Neural progenitor cell (in vitro differentiated cells): ENCODE results near the gene ANO1. TPM values are rescaled to one million over a fixed set of nuclear protein-coding genes. Genes with fewer than 3 reads are reported as not detected.

Experiments used
- DNase-seq: peaks from one replicate; pipeline ENCODE4 v3.0.0-alpha.2; 2016; ENCODE audit warnings: low spot score
- H2AFZ ChIP-seq: fragments of 200-600 bp; sonication (generic); replicated peaks from 2 replicates; pipeline ENCODE4 v1.6.1; 2016; ENCODE audit warnings: antibody characterized with exemption
- H3F3A ChIP-seq: fragments of 200-600 bp; sonication (generic); 2 replicates; pipeline ENCODE4 v1.6.1; 2016; ENCODE audit warnings: antibody characterized with exemption, low read depth
- H3K27ac ChIP-seq: fragments of 200-600 bp; sonication (generic); 2 replicates; pipeline ENCODE4 v1.5.1; 2016; ENCODE audit warnings: mild to moderate bottlenecking
- H3K27me3 ChIP-seq: fragments of 200-600 bp; sonication (generic); 2 replicates; pipeline ENCODE4 v1.6.1; 2016; ENCODE audit warnings: mild to moderate bottlenecking, moderate library complexity
- H3K36me3 ChIP-seq: fragments of 200-600 bp; sonication (generic); 2 replicates; pipeline ENCODE4 v1.5.1; 2016
- H3K4me1 ChIP-seq: fragments of 200-600 bp; sonication (generic); 2 replicates; pipeline ENCODE4 v1.6.1; 2016; ENCODE audit warnings: mixed run types
- H3K4me2 ChIP-seq: fragments of 200-600 bp; sonication (generic); 2 replicates; pipeline ENCODE4 v1.6.1; 2016
- H3K4me3 ChIP-seq: fragments of 200-600 bp; sonication (generic); 2 replicates; pipeline ENCODE4 v1.5.1; 2016
- H3K79me2 ChIP-seq: fragments of 200-600 bp; sonication (generic); 2 replicates; pipeline ENCODE4 v1.6.1; 2016; ENCODE audit warnings: low read depth
- H3K9ac ChIP-seq: fragments of 200-600 bp; sonication (generic); 2 replicates; pipeline ENCODE4 v1.6.1; 2016
- H3K9me3 ChIP-seq: fragments of 200-600 bp; sonication (generic); 2 replicates; pipeline ENCODE4 v1.5.1; 2016; ENCODE audit warnings: low read depth
- H4K20me1 ChIP-seq: fragments of 200-600 bp; sonication (generic); 2 replicates; pipeline ENCODE4 v1.6.1; 2016; ENCODE audit warnings: low read depth
- H3K27ac Mint-ChIP-seq: 3 replicates; pipeline ENCODE4 v1.8.0; 2021; ENCODE audit warnings: mixed read lengths
- H3K27me3 Mint-ChIP-seq: 2 replicates; pipeline ENCODE4 v1.8.0; 2022; ENCODE audit warnings: low read depth, mild to moderate bottlenecking, inconsistent platforms, moderate library complexity, mixed read lengths; ENCODE audit not compliant: insufficient read depth
- H3K36me3 Mint-ChIP-seq: 3 replicates; pipeline ENCODE4 v1.8.0; 2021; ENCODE audit warnings: mixed read lengths
- H3K4me1 Mint-ChIP-seq: 3 replicates; pipeline ENCODE4 v1.8.0; 2021; ENCODE audit warnings: mixed read lengths
- H3K4me3 Mint-ChIP-seq: 3 replicates; pipeline ENCODE4 v1.8.0; 2021; ENCODE audit warnings: mild to moderate bottlenecking, moderate library complexity, mixed read lengths
- H3K9me3 Mint-ChIP-seq: 3 replicates; pipeline ENCODE4 v1.8.0; 2020; ENCODE audit warnings: mixed read lengths
- CTCF ChIP-seq: fragments of 200-600 bp; sonication (generic); IDR thresholded peaks from 2 replicates; pipeline ENCODE4 v1.5.1; 2017; ENCODE audit warnings: antibody characterized with exemption, mild to moderate bottlenecking
- EZH2 ChIP-seq: fragments of 200-600 bp; sonication (generic); IDR thresholded peaks from 2 replicates; pipeline ENCODE4 v1.6.1; 2017; ENCODE audit warnings: antibody characterized with exemption, mild to moderate bottlenecking, moderate library complexity
- EZH2phosphoT487 ChIP-seq: fragments of 200-600 bp; sonication (generic); IDR thresholded peaks from 2 replicates; pipeline ENCODE4 v1.6.1; 2017; ENCODE audit warnings: antibody characterized with exemption
- total RNA-seq: library from RNA; depleted of rRNA; stranded (reverse); fragments of >200 nt; gene quantifications from 2 replicates; pipeline ENCODE4 v1.2.3, GENCODE V29; 2015; ENCODE audit warnings: low replicate concordance

The ANO1 gene
- total RNA-seq, 1 donor from 2014 or later, result not detected

GRCh38 chr11:70139785-70140410, 61.8 kb downstream of the ANO1 start:
- Histone ChIP-seq H3F3A (peaks cover 28% of the 10 kb centered on the region), H3K27ac (no peak overlapping the region), H2AFZ (no peak overlapping the region), H3K27me3 (peaks cover 73% of the 10 kb centered on the region), H3K9me3 (no peaks in the 10 kb centered on the region), H3K79me2 (no peaks in the 10 kb centered on the region), H3K4me3 (no peak overlapping the region), H3K36me3 (no peaks in the 10 kb centered on the region), H3K9ac (no peak overlapping the region), H4K20me1 (peaks cover 31% of the 10 kb centered on the region), H3K4me2 (no peak overlapping the region), H3K4me1 (peaks cover 34% of the 10 kb centered on the region)
- DNase-seq, result no peak
- no peaks in the 10 kb centered on the region for H3K36me3 Mint-ChIP-seq
- TF ChIP-seq EZH2phosphoT487, result no peak
- TF ChIP-seq EZH2, result no peak
- no peak for TF ChIP-seq CTCF
- H3K4me3 Mint-ChIP-seq, result peak overlapping the region; percentile 48
- no peak overlapping the region for H3K27ac Mint-ChIP-seq
- peaks cover 5% of the 10 kb centered on the region for H3K9me3 Mint-ChIP-seq
- H3K4me1 Mint-ChIP-seq, result peaks cover 62% of the 10 kb centered on the region
- H3K27me3 Mint-ChIP-seq, result peaks cover 49% of the 10 kb centered on the region

- peaks cover 53% of the 10 kb centered on the region for H3K4me1 Mint-ChIP-seq
- Histone ChIP-seq H3K36me3 (no peaks in the 10 kb centered on the region), H3K79me2 (no peaks in the 10 kb centered on the region), H3K9me3 (no peaks in the 10 kb centered on the region), H3K4me2 (peak overlapping the region; percentile 76), H3K27ac (no peak overlapping the region), H3K4me3 (peak overlapping the region; percentile 32), H3K4me1 (peaks cover 24% of the 10 kb centered on the region), H4K20me1 (peaks cover 31% of the 10 kb centered on the region), H3K27me3 (peaks cover 83% of the 10 kb centered on the region), H3F3A (peaks cover 28% of the 10 kb centered on the region), H3K9ac (no peak overlapping the region), H2AFZ (no peak overlapping the region)
- TF ChIP-seq EZH2 (no peak), CTCF (no peak), EZH2phosphoT487 (no peak)
- no peaks in the 10 kb centered on the region for H3K36me3 Mint-ChIP-seq
- peaks cover 5% of the 10 kb centered on the region for H3K9me3 Mint-ChIP-seq
- DNase-seq, result no peak
- peak overlapping the region; percentile 1 for H3K27ac Mint-ChIP-seq
- H3K4me3 Mint-ChIP-seq, result peak overlapping the region; percentile 72
- peaks cover 54% of the 10 kb centered on the region for H3K27me3 Mint-ChIP-seq
These were observed 62.8 kb downstream of the ANO1 start for GRCh38 chr11:70140711-70141485.

GRCh38 chr11:70141486-70142220, 63.5 kb downstream of the ANO1 start:
- Histone ChIP-seq H4K20me1 (peaks cover 34% of the 10 kb centered on the region), H3F3A (peaks cover 28% of the 10 kb centered on the region), H3K36me3 (no peaks in the 10 kb centered on the region), H3K27me3 (peaks cover 86% of the 10 kb centered on the region), H3K9me3 (no peaks in the 10 kb centered on the region), H3K9ac (no peak overlapping the region), H3K4me1 (peaks cover 24% of the 10 kb centered on the region), H3K4me2 (peak overlapping the region; percentile 76), H3K79me2 (no peaks in the 10 kb centered on the region), H3K27ac (no peak overlapping the region), H2AFZ (no peak overlapping the region), H3K4me3 (peak overlapping the region; percentile 32)
- no peak for TF ChIP-seq CTCF
- TF ChIP-seq EZH2phosphoT487, result peak; percentile 97
- TF ChIP-seq EZH2, result no peak
- Mint-ChIP-seq H3K36me3 (no peaks in the 10 kb centered on the region), H3K4me3 (peak overlapping the region; percentile 72), H3K4me1 (peaks cover 60% of the 10 kb centered on the region), H3K27ac (peak overlapping the region; percentile 37), H3K27me3 (peaks cover 55% of the 10 kb centered on the region), H3K9me3 (peaks cover 5% of the 10 kb centered on the region)
- DNase-seq, result peak; percentile 87
